Endothelial cell (in vitro differentiated cells): ENCODE measurements around the gene PLXNA2. TPM values are rescaled to one million over a fixed set of nuclear protein-coding genes. Genes with fewer than 3 reads are reported as not detected.

Experiments
- DNase-seq: peaks from one replicate; pipeline ENCODE4 v3.0.0; 2021; ENCODE audit warnings: low spot score
- H3K27ac Mint-ChIP-seq: one replicate; pipeline ENCODE4 v1.8.0; 2021; ENCODE audit warnings: mixed read lengths, inconsistent platforms; ENCODE audit not compliant: unreplicated experiment
- H3K27me3 Mint-ChIP-seq: one replicate; pipeline ENCODE4 v1.8.0; 2021; ENCODE audit warnings: mild to moderate bottlenecking, moderate library complexity, mixed read lengths, inconsistent platforms; ENCODE audit not compliant: unreplicated experiment
- H3K36me3 Mint-ChIP-seq: one replicate; pipeline ENCODE4 v1.8.0; 2021; ENCODE audit warnings: mild to moderate bottlenecking, low read depth, mixed read lengths, inconsistent platforms; ENCODE audit not compliant: unreplicated experiment
- H3K4me1 Mint-ChIP-seq: one replicate; pipeline ENCODE4 v1.8.0; 2021; ENCODE audit warnings: mild to moderate bottlenecking, mixed read lengths, inconsistent platforms; ENCODE audit not compliant: unreplicated experiment
- H3K4me3 Mint-ChIP-seq: one replicate; pipeline ENCODE4 v1.8.0; 2021; ENCODE audit warnings: mild to moderate bottlenecking, mixed read lengths, inconsistent platforms; ENCODE audit not compliant: unreplicated experiment
- H3K9me3 Mint-ChIP-seq: one replicate; pipeline ENCODE4 v1.8.0; 2021; ENCODE audit warnings: mixed read lengths, inconsistent platforms; ENCODE audit not compliant: unreplicated experiment
- CTCF ChIP-seq: fragments of 200-600 bp; sonication (generic); IDR thresholded peaks from one replicate; pipeline ENCODE4 v1.5.0; 2021; ENCODE audit warnings: antibody characterized with exemption; ENCODE audit not compliant: unreplicated experiment
- total RNA-seq: library from RNA; stranded (reverse); fragmentation: NEBNext Ultra II Directional; extraction: Animal tissue kit (Norgen Biotek cat#: 25700); gene quantifications from one replicate; pipeline ENCODE4 v1.2.1, GENCODE V29; 2021; ENCODE audit not compliant: unreplicated experiment

PLXNA2 gene
- total RNA-seq, 1 donor from 2014 or later, result 25.6 TPM

- H3K36me3 Mint-ChIP-seq, result no peaks in the 10 kb centered on the region
- DNase-seq, result no peak
- H3K4me3 Mint-ChIP-seq, result no peak overlapping the region
- H3K27ac Mint-ChIP-seq, result no peak overlapping the region
- H3K9me3 Mint-ChIP-seq, result no peaks in the 10 kb centered on the region
- peaks cover 2% of the 10 kb centered on the region for H3K27me3 Mint-ChIP-seq
- no peak for TF ChIP-seq CTCF
- no peaks in the 10 kb centered on the region for H3K4me1 Mint-ChIP-seq
Measured at GRCh38 chr1:208256556-208256955, 12.4 kb upstream of the PLXNA2 start.

DNA sequence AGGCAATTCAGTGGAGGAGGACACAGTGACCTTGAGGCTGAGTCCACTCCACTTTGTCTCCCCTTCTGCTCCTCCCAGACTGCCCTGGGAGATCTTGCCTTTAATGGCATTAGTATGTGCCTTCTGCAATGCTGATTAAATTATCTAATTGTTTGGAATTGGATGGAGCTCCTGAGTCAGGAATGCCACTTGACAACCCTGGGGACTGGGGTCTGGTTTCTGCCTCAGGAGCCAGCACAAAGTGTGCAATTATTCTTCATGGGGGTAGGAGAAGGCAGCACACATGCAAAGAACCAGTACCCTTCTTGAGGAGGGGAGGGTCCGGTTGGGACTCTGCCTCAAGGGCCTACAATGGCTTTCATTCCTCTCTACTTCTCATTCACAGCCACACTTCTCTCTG is 11.9 kb upstream of the PLXNA2 start:
- no peak for TF ChIP-seq CTCF
- H3K4me3 Mint-ChIP-seq, result no peak overlapping the region
- no peaks in the 10 kb centered on the region for H3K36me3 Mint-ChIP-seq
- H3K9me3 Mint-ChIP-seq, result no peaks in the 10 kb centered on the region
- no peak for DNase-seq
- no peaks in the 10 kb centered on the region for H3K4me1 Mint-ChIP-seq
- no peak overlapping the region for H3K27ac Mint-ChIP-seq
- H3K27me3 Mint-ChIP-seq, result peaks cover 2% of the 10 kb centered on the region

- H3K4me1 Mint-ChIP-seq, result no peaks in the 10 kb centered on the region
- no peak overlapping the region for H3K4me3 Mint-ChIP-seq
- TF ChIP-seq CTCF, result no peak
- DNase-seq, result no peak
- H3K36me3 Mint-ChIP-seq, result no peaks in the 10 kb centered on the region
- peaks cover 2% of the 10 kb centered on the region for H3K27me3 Mint-ChIP-seq
- H3K9me3 Mint-ChIP-seq, result no peaks in the 10 kb centered on the region
- H3K27ac Mint-ChIP-seq, result no peak overlapping the region
Measured at GRCh38 chr1:208254862-208255261, 10.7 kb upstream of the PLXNA2 start.

GRCh38 chr1:208254376-208254775 is 10.2 kb upstream of the PLXNA2 start:
- H3K27ac Mint-ChIP-seq, result no peak overlapping the region
- no peak for DNase-seq
- H3K36me3 Mint-ChIP-seq, result no peaks in the 10 kb centered on the region
- TF ChIP-seq CTCF, result no peak
- H3K4me1 Mint-ChIP-seq, result no peaks in the 10 kb centered on the region
- no peak overlapping the region for H3K4me3 Mint-ChIP-seq
- H3K9me3 Mint-ChIP-seq, result no peaks in the 10 kb centered on the region
- peaks cover 2% of the 10 kb centered on the region for H3K27me3 Mint-ChIP-seq

DNA sequence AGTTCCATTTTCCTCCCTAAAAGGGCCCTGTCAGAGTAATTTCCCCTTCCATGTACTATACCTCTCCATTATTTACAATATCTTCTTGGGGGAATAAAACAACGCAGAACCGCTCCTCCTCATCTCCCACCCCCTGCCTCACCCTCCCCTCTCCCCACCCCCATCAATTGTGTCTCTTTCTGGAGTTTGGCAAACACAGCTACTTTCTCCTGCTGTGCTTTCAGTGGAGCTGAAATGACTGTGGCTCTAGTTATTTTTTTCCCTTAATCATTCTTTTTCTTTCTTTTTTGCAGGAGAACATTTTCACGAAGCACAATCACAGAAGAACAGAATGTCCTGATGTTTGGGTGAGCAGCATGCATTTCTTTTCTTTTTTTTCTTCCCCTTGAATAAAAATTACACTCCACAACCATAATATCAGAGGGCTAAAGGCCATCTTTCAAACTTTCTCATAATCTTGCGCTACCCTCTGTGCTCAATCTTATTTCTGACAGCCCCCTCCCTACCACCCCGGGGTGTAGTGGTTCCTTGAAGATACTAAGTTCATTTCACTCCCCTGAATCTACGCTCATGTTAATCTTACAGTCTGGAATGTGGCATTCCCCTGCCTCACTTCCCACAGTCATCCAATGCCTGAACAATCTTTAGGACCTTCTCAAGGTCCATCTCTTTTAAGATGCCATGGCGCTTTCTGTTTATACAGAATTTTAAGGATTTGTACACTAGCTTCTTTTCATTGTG is 8.8 kb upstream of the PLXNA2 start:
- Mint-ChIP-seq H3K9me3 (no peaks in the 10 kb centered on the region), H3K4me3 (no peak overlapping the region), H3K27ac (no peak overlapping the region), H3K27me3 (peaks cover 2% of the 10 kb centered on the region), H3K4me1 (no peaks in the 10 kb centered on the region), H3K36me3 (no peaks in the 10 kb centered on the region)
- DNase-seq, result no peak
- TF ChIP-seq CTCF, result peak; percentile 6
